NCI-H69 (cell line): Measurements from ENCODE around the gene KRTAP4-2.
A peak's percentile ranks its signal among the peaks of the same experiment; 100 is the strongest.
"Not testable (repeated sequence)": the region's sequence is repeated elsewhere in the genome, so short reads cannot be mapped to it uniquely, and the experiment has no call there.

Source experiments
- DNase-seq: peaks from one replicate; lab custom pipeline; 2025; lab: John Stamatoyannopoulos, UW

The KRTAP4-2 gene

DNA sequence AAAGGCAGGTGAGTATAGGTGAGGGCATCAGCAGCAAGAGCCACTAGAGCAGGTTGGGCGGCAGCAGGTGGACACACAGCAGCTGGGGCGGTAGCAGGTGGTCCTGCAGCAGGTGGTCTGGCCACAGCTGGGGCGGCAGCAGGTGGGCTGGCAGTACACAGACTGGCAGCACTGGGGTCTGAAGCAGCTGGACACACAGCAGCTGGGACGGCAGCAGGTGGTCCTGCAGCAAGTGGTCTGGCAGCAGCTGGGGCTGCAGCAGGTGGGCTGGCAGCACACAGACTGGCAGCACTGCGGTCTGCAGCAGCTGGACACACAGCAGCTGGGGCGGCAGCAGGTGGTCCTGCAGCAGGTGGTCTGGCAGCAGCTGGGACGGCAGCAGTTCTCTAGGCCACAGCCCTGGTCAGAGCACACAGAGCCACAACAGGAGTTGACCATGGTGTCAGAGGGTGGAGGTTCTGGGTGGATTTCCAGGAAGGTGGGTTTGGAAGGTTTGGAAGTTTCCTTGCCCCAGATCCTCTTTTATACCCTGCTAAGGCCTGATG is at the start of gene KRTAP4-2:
TSS of gene KRTAP4-2 (minus strand) at position 495 of the 545 bp plus-strand sequence. CDS start at position 438, 57 bp downstream.
- no peak for DNase-seq

DNA sequence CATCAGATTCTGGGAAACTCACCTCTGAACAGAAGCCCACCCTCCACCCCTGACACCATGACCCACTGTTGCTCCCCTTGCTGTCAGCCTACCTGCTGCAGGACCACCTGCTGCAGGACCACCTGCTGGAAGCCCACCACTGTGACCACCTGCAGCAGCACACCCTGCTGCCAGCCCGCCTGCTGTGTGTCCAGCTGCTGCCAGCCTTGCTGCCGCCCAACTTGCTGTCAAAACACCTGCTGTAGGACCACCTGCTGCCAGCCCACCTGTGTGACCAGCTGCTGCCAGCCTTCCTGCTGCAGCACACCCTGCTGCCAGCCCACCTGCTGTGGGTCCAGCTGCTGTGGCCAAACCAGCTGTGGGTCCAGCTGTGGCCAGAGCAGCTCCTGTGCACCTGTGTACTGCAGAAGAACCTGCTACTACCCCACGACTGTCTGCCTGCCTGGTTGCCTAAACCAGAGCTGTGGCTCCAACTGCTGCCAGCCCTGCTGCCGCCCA is 48.6 kb upstream of the KRTAP4-2 start, which contains the start of gene KRTAP9-2:
TSS of gene KRTAP9-2 (plus strand) at position 51 of the 498 bp plus-strand sequence. CDS start at position 58, 7 bp downstream.
- DNase-seq, result not testable (repeated sequence)

DNA sequence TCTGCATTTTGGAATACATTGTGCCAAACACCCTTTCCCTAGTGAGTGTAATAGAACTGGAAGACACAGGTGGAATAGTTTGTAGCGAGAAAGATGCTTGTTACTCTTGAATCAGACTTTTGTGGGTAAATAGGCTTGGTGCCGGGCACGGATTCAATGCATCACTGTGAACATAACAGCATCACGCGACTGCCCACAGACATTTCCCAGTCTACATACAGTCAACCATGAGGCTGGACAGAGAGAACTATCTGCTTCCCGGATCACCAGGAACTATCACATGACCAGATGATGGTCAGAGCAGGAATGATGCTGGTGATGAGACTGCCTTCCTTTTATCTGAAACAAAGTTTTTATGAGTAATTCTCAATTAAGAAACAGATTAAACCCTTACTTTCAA is 48.0 kb upstream of the KRTAP4-2 start:
- no peak for DNase-seq

DNA sequence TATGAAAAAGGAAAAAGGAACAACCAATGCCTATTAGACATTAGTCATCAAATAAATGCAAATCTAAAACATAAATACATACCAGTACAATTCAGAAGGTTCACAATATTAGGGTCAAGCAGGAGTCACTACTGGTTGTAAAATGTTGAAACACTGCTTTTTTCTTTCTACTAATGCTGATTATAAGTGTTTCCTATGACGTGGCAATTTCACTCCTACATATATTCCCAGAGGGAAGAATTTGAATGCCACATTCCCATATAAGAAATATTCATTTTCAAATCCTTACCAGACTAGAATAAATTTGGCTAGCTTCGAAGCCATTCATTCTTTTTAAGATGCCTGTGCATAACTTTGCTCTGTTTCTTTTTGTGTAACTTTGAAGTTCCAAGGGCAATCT is 45.8 kb upstream of the KRTAP4-2 start:
- no peak for DNase-seq

DNA sequence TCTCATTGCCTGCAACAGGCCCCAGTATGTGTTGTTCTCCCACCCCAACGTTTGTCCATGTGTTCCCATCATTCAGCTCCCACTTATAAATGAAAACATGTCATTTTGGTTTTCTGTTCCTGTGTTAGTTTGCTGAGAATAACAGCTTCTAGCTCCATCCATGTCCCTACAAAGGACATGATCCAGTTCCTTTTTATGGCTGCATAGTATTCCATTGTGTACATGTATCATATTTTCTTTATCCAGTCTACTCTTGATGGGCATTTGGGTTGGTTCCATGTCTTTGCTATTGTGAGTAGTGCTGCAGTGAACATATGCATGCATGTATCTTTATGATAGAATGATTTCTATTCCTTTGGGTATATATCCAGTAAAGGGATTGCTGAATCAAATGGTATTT is 37.7 kb upstream of the KRTAP4-2 start:
- DNase-seq, result no peak

DNA sequence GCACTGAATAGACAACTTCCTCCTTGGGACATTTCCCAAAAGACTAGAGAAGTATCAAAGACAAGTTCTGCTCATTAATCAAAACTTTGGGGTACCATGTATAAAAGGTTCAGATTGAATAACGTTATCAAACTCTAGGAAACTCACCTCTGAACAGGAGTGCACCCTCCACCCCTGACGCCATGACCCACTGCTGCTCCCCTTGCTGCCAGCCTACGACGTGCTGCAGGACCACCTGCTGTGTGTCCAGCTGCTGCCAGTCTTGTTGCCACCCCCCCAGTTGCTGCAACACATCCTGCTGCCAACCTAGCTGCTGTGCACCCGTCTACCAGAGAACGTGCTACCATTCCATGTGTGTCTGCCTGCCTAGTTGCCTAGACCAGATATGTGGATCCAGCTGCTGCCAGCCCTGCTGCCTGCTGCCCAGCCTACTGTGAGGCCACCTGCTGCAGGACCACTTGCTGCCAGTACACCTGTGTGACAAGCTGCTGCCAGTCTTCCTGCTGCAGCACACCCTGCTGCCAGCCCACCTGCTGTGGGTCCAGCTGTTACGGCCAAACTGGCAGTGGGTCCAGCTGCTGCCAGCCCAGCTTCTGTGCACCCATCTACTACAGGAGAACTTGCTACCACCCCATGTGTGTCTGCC is 34.6 kb upstream of the KRTAP4-2 start:
- DNase-seq, result peak; percentile 62

DNA sequence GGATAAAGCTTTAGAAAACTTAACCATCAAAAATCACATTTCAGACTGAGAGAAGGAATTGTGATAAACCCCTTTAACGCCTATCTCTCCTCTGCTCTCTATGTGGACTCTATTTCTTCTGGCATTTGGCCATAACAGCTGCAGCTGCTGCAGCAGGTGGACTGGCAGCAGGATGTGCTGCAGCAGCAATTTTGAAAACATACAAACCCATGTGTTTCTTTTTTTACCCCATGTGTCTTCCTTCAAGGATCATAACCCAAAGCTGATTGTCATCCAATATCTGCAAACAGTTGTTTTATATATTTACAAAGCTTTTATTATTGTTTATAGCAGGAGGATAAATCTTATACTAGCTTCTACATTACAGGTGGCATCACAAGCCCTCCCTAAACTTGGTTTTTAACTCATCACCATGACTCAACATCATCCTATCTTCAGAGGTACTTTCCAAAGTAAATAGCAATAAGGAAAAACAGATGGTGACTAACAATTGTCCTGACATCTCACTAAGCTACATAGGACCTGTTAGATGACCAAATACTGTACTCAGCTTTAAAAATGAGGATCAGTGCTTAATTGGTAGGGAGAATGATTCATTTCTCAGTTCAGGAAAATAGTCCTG is 33.9 kb upstream of the KRTAP4-2 start:
- peak; percentile 42 for DNase-seq

DNA sequence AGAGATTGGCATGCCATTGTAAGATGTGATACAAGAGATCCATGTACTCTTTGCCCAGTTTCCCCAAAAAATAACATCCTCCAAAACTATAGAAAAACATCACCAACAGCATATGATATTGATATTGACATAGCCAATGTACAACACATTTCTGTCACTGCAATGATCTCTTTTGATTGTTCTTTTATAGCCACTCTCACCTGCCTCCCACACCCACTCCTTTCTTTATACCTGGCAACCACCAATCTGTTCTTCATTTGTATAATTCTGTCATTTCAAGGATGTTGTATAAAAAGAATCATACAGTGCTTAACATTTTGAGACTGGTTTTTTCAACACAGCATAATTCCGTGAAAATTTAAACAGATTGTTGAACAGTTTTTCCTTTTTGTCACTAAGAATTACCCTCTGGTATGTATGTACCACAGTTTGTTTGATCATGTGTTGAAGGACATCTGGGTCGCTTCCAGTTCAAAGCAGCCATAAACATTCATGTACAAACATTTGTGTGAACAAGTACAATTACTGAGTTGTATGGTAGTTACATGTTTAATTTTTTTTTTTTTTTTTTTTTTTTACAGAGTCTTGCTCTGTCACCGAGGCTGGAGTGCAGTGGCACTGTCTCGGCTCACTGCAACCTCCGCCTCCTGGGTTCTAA is 21.5 kb upstream of the KRTAP4-2 start:
- DNase-seq, result no peak

DNA sequence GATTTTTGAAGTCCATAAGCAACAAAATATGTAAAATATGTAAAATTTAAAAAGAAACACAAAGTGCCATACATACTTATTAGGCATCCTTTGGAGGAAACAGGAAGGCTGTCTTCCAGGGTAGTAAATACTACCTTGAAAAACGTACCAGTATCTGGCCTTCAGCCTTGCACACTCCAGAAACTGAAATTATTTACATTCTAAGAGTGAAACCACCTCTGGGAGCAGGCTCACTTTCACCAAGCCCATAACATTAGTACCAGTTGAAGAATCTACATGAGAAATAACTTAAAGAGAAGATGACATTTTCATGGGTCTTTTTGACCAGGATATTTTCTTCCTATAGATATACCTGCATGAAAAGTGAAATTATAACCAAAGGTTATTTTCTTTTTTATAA is 18.0 kb upstream of the KRTAP4-2 start:
- DNase-seq, result no peak

DNA sequence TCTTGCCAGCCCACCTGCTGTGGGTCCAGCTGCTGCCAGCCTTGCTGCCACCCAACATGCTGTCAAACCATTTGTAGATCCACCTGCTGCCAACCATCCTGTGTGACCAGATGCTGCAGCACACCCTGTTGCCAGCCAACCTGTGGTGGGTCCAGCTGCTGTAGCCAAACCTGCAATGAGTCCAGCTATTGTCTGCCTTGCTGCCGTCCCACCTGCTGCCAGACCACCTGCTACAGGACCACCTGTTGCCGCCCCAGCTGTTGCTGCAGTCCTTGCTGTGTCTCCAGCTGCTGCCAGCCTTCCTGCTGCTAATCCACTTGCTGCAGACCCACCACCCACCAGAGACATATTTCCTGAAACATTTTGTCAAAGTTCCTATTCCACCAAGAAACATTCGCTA is 12.3 kb upstream of the KRTAP4-2 start:
- peak; percentile 17 for DNase-seq

DNA sequence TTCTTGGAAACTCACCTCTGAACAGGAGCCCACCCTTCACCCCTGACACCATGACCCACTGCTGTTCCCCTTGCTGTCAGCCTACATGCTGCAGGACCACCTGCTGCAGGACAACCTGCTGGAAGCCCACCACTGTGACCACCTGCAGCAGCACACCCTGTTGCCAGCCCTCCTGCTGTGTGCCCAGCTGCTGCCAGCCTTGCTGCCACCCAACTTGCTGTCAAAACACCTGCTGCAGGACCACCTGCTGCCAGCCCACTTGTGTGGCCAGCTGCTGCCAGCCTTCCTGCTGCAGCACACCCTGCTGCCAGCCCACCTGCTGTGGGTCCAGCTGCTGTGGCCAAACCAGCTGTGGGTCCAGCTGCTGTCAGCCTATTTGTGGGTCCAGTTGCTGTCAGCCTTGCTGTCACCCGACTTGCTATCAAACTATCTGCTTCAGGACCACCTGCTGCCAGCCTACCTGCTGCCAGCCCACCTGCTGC is 11.9 kb upstream of the KRTAP4-2 start, which contains the start of gene KRTAP9-1:
TSS of gene KRTAP9-1 (plus strand) at position 51 of the 482 bp plus-strand sequence. CDS start at position 51, 0 bp downstream.
- DNase-seq, result not testable (repeated sequence)

DNA sequence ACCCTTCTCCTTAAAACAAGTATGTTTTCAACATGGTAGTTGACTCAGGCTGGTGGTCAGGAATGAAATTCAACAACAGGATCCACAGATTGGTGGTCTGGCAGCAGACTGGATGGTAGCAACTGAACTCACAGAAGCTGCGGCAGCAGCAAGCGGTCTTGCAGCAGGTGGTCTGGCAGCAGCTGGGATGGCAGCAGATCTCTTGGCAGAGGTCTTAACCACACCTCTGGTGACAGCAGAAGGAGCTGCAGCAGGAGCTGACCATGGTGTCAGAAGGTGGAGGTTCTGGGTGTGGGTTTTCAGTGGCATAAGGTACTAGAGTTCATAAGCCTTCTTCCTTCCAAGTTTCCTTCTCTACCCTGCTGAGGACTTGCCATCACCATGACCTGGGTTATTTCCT is 8.9 kb upstream of the KRTAP4-2 start:
- DNase-seq, result peak; percentile 3

DNA sequence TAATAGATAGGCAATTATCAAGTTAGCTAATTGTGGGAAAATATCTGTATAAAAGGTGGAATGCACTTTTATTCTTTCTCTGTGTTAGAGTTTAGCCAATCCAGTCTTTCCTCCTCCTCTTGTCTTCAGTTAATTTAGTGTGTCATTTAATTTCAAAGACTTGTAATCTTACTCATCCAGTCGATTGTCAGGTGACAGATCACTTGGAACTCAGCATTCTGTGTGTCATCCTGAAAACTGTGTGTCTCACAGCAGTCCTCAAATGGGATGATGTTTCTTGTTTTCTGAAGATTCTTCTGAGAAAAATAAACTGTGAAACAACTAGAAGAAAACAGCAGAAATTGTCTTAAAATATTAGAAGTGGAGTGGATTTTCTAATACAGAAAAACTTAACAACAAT is 7.0 kb upstream of the KRTAP4-2 start:
- DNase-seq, result no peak

DNA sequence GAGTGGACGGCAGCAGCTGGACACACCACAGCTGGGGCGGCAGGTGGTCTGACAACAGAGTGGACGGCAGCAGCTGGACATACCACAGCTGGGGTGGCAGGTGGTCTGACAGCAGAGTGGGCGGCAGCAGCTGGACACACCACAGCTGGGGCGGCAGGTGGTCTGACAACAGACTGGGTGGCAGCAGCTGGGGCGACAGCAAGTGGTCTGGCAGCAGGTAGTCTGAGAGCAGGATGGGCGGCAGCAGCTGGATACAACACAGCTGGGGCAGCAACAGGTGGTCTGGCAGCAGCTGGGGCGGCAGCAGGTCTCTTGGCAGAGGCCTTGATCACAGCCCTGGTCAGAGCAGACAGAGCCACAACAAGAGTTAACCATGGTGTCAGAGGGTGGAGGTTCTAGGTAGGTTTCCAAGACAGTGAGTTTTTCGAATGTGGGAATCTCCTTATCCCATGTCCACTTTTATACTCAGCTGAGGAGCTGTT is 6.5 kb upstream of the KRTAP4-2 start, which contains the start of gene KRTAP4-1:
TSS of gene KRTAP4-1 (minus strand) at position 432 of the 482 bp plus-strand sequence. CDS start at position 375, 57 bp downstream.
- no peak for DNase-seq

DNA sequence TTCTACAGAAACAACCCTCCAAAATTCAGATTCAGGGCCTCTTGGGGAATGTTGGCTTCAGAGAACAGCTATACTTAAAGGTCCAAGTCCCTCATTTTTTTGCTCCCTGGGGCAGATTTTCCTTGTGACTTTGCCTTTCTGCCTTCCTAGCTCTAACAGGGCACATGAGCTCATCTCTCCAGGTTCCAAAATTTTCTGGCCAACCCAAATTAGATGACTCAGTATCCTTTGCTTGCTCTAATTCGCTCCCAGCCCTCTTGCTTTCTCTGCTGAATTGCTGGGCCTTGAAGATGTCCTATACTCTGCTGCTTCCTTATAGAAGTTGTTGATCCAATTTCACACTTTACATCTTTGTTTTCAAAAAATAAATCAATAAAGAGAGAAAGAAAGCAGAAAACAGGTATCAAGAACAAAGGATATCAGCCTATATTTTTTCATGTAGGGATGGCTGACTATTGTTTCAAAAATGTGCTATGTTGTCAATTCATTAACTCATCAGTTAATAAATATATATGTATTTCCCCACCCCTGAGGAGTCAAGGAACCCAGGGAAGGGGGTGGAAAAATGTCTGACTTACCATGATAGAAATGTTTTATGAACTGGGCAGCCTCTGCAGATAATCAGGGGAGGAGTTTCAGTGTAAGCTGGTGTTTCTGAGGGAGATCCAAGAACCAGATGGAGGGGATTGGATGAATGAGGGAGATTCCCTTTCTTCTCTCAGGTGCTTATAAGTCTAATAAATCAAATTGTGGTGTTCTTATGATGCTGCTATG is 1.0 kb upstream of the KRTAP4-2 start:
- DNase-seq, result no peak

DNA sequence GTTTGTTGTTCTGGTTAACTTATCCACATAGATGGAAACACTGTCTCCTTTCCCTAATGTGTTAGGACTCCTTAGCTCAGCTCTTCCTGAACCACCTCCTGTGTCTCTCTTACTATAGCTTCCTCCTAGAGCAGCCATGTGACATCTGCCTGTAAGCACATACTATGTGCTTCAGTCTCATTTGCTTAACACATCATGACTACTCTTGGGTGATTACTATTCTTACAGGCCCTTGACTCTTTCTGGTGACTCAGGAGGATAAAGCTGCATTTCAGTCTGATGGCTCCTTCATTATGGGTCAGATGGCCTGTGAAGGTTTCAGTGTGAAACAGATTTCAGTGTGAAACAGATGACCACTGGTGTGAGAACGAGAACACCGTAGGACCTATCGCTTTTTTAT is 320 bp upstream of the KRTAP4-2 start:
- DNase-seq, result no peak

DNA sequence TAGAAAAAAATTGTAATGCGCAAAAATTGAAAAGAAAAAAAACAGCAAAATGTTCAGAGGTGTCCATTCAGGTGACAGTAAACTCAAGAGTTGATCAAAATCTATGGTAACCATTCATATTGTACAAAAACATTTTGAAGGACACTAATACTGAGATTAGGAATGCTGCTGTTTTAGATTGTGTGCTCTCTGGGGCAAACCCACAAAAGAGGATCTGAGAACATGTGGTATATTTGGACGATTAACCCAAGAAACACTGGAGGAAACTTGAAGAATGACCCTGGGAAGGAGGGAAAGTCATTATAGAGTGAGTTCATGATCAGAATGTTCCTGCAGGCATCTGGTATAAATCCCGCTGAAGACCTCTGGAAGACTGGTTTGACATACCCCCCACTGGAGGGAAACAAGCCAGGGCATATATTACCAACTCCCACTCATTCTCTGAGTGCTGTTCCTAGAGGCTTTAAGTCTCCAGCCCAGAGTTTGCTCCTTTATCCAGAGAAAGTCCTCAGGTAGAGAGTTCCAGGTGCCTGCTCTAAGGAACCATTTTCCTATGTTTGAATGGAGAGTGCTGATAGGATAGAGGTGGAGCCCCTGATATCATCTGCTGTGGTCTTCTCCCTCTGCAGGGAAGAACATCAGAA is 1.2 kb downstream of the KRTAP4-2 start:
- no peak for DNase-seq

DNA sequence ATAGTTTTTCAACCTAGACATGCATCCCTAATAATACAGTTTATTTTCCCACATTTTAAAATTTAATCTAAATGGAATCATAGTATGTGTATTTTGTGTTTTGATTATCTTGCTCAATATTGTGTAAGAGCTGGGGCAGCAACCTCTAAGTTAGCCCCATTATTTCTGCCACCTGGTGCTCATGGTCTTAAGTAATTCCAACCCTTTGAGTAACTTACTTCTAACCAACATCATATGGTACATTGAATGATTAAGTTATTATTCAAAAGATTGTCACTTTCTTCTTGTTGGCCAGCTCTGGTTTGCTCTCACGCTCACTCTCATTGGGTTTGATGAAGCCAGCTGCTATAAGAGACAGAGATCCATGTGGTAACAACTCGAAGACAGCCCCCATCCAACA is 6.1 kb downstream of the KRTAP4-2 start:
- no peak for DNase-seq

DNA sequence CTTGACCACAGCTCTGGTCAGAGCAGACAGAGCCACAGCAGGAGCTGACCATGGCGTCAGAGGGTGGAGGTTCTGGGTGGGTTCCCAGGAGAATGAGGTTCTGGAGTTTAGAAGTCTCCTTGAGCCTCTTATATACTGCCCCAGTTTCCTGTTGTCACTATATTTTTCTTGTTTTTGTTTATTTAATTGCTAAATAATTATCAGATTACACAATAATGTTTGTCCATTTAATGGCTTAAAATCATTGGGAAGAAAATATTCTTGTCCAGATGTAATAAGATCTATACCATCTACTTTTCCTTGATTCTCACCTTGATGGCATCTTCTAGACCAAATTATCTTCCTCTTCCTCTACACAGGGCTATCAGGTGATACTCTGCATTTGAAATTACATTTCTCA is 9.9 kb downstream of the KRTAP4-2 start, which contains the start of gene KRTAP4-3:
TSS of gene KRTAP4-3 (minus strand) at position 101 of the 400 bp plus-strand sequence. CDS start at position 52, 49 bp downstream.
- DNase-seq, result no peak

DNA sequence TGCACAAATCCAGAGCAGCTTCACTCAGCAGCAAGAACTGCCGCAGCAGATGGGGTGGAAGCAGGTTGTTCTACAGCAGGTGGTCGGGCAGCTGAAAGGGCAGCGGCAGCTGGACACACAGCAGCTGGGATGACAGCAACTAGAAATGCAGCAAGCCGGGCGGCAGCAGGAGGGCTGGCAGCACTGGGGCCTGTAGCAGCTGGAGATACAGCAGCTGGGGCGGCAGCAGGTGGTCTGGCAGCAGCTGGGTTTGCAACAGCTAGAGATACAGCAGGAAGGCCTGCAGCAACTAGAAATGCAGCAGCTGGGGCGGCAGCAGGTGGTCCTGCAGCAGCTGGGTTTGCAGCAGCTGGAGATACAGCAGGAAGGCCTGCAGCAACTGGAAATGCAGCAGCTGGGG is 10.5 kb downstream of the KRTAP4-2 start:
- DNase-seq, result no peak

DNA sequence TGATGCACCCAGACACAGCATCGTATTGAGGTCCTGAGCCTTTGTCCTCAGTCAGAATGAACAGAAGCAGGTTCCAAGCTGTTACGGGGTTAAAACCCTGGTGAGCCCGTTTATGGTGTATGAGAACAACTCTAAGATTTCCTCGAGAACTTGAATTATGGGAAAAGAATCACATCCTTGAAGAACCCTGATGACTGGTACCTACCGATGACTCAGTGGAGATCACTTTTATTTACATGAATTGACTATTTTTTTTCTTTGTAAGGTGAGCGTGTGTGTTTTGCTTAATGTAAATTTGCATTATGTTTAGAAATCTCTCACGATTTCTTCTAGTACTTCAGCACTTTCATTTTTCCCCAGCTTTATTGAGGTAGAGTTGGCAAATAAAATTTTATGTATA is 14.2 kb downstream of the KRTAP4-2 start:
- DNase-seq, result no peak
